ENCODE data around the gene CSF3R. TPM values are rescaled to one million over a fixed set of nuclear protein-coding genes. Genes with fewer than 3 reads are reported as not detected.

Gene CSF3R
- total and polyA plus RNA-seq, 2 experiments from 2014 or later, result not detected

DNA sequence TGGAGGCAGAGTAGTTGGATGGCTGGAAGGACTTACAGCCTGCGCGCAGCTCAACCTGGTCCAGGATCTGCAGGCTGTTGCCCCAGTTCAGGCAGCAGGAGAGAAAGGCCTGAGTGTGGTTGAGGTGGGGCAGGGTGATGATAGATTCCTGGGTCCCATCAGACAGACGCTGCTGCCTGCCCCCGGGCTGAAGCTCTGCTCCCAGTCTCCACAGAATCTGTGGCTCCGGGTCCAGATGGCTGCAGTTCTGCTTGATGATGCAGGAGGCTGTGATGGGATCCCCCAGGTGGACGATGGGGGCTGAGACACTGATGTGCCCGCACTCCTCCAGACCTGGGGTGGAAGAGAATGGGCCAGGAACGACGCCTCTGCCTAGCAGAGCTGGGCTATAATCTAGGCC lies 7.4 kb downstream of the CSF3R start:
- H3K79me2 ChIP-seq (replicated peaks; ENCODE audit: insufficient read depth), result no peaks in the 10 kb centered on the region
- no peaks in the 10 kb centered on the region for H3K9me2 ChIP-seq (ENCODE audit: insufficient read depth)
- no peak overlapping the region for H2AFZ ChIP-seq
- TF ChIP-seq, protein P1, sequence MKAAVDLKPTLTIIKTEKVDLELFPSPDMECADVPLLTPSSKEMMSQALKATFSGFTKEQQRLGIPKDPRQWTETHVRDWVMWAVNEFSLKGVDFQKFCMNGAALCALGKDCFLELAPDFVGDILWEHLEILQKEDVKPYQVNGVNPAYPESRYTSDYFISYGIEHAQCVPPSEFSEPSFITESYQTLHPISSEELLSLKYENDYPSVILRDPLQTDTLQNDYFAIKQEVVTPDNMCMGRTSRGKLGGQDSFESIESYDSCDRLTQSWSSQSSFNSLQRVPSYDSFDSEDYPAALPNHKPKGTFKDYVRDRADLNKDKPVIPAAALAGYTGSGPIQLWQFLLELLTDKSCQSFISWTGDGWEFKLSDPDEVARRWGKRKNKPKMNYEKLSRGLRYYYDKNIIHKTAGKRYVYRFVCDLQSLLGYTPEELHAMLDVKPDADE (IDR thresholded peaks at IDR 0.05), result no peak
- TF ChIP-seq, protein P2, sequence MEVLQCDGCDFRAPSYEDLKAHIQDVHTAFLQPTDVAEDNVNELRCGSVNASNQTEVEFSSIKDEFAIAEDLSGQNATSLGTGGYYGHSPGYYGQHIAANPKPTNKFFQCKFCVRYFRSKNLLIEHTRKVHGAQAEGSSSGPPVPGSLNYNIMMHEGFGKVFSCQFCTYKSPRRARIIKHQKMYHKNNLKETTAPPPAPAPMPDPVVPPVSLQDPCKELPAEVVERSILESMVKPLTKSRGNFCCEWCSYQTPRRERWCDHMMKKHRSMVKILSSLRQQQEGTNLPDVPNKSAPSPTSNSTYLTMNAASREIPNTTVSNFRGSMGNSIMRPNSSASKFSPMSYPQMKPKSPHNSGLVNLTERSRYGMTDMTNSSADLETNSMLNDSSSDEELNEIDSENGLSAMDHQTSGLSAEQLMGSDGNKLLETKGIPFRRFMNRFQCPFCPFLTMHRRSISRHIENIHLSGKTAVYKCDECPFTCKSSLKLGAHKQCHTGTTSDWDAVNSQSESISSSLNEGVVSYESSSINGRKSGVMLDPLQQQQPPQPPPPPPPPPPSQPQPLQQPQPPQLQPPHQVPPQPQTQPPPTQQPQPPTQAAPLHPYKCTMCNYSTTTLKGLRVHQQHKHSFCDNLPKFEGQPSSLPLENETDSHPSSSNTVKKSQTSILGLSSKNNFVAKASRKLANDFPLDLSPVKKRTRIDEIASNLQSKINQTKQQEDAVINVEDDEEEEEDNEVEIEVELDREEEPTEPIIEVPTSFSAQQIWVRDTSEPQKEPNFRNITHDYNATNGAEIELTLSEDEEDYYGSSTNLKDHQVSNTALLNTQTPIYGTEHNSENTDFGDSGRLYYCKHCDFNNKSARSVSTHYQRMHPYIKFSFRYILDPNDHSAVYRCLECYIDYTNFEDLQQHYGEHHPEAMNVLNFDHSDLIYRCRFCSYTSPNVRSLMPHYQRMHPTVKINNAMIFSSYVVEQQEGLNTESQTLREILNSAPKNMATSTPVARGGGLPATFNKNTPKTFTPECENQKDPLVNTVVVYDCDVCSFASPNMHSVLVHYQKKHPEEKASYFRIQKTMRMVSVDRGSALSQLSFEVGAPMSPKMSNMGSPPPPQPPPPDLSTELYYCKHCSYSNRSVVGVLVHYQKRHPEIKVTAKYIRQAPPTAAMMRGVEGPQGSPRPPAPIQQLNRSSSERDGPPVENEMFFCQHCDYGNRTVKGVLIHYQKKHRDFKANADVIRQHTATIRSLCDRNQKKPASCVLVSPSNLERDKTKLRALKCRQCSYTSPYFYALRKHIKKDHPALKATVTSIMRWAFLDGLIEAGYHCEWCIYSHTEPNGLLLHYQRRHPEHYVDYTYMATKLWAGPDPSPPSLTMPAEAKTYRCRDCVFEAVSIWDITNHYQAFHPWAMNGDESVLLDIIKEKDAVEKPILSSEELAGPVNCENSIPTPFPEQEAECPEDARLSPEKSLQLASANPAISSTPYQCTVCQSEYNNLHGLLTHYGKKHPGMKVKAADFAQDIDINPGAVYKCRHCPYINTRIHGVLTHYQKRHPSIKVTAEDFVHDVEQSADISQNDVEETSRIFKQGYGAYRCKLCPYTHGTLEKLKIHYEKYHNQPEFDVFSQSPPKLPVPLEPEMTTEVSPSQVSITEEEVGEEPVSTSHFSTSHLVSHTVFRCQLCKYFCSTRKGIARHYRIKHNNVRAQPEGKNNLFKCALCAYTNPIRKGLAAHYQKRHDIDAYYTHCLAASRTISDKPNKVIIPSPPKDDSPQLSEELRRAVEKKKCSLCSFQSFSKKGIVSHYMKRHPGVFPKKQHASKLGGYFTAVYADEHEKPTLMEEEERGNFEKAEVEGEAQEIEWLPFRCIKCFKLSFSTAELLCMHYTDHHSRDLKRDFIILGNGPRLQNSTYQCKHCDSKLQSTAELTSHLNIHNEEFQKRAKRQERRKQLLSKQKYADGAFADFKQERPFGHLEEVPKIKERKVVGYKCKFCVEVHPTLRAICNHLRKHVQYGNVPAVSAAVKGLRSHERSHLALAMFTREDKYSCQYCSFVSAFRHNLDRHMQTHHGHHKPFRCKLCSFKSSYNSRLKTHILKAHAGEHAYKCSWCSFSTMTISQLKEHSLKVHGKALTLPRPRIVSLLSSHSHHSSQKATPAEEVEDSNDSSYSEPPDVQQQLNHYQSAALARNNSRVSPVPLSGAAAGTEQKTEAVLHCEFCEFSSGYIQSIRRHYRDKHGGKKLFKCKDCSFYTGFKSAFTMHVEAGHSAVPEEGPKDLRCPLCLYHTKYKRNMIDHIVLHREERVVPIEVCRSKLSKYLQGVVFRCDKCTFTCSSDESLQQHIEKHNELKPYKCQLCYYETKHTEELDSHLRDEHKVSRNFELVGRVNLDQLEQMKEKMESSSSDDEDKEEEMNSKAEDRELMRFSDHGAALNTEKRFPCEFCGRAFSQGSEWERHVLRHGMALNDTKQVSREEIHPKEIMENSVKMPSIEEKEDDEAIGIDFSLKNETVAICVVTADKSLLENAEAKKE (CRISPR knock-in tag; IDR thresholded peaks at IDR 0.05), result no peak
- TF ChIP-seq, protein P3, sequence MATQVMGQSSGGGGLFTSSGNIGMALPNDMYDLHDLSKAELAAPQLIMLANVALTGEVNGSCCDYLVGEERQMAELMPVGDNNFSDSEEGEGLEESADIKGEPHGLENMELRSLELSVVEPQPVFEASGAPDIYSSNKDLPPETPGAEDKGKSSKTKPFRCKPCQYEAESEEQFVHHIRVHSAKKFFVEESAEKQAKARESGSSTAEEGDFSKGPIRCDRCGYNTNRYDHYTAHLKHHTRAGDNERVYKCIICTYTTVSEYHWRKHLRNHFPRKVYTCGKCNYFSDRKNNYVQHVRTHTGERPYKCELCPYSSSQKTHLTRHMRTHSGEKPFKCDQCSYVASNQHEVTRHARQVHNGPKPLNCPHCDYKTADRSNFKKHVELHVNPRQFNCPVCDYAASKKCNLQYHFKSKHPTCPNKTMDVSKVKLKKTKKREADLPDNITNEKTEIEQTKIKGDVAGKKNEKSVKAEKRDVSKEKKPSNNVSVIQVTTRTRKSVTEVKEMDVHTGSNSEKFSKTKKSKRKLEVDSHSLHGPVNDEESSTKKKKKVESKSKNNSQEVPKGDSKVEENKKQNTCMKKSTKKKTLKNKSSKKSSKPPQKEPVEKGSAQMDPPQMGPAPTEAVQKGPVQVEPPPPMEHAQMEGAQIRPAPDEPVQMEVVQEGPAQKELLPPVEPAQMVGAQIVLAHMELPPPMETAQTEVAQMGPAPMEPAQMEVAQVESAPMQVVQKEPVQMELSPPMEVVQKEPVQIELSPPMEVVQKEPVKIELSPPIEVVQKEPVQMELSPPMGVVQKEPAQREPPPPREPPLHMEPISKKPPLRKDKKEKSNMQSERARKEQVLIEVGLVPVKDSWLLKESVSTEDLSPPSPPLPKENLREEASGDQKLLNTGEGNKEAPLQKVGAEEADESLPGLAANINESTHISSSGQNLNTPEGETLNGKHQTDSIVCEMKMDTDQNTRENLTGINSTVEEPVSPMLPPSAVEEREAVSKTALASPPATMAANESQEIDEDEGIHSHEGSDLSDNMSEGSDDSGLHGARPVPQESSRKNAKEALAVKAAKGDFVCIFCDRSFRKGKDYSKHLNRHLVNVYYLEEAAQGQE (IDR thresholded peaks at IDR 0.05; ENCODE audit: unreplicated experiment), result no peak
- TF ChIP-seq ZNF331 (CRISPR knock-in tag; IDR thresholded peaks at IDR 0.05; ENCODE audit: low read depth) (no peak), NANOG (IDR thresholded peaks at IDR 0.05; ENCODE audit: borderline replicate concordance) (no peak), STAT1 (IDR thresholded peaks at IDR 0.05; ENCODE audit: unreplicated experiment) (no peak)
- TF ChIP-seq, protein P4, sequence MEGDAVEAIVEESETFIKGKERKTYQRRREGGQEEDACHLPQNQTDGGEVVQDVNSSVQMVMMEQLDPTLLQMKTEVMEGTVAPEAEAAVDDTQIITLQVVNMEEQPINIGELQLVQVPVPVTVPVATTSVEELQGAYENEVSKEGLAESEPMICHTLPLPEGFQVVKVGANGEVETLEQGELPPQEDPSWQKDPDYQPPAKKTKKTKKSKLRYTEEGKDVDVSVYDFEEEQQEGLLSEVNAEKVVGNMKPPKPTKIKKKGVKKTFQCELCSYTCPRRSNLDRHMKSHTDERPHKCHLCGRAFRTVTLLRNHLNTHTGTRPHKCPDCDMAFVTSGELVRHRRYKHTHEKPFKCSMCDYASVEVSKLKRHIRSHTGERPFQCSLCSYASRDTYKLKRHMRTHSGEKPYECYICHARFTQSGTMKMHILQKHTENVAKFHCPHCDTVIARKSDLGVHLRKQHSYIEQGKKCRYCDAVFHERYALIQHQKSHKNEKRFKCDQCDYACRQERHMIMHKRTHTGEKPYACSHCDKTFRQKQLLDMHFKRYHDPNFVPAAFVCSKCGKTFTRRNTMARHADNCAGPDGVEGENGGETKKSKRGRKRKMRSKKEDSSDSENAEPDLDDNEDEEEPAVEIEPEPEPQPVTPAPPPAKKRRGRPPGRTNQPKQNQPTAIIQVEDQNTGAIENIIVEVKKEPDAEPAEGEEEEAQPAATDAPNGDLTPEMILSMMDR (conservative IDR thresholded peaks at IDR 0.05; ENCODE audit: low read depth in 2 of 2), result no peak
- no peaks in the 10 kb centered on the region for H3K36me3 ChIP-seq (ENCODE audit: insufficient read depth)
- DNase-seq (ENCODE audit: low spot score), result no peak
- Mint-ChIP-seq H3K4me3 (no peak overlapping the region), H3K36me3 (ENCODE audit: low read depth) (no peaks in the 10 kb centered on the region), H3K9me3 (no peaks in the 10 kb centered on the region), H3K4me1 (peaks cover 5% of the 10 kb centered on the region; the same call in 2 of the 3 replicates), H3K27me3 (ENCODE audit: insufficient read depth, low read depth, poor library complexity) (no peaks in the 10 kb centered on the region), H3K27ac (no peak overlapping the region)
- no peaks in the 10 kb centered on the region for H3F3A ChIP-seq (replicated peaks; ENCODE audit: low read depth)
- H3K4me2 ChIP-seq, result no peak overlapping the region
- no peak overlapping the region for H3K4me3 ChIP-seq
- no peaks in the 10 kb centered on the region for H4K20me1 ChIP-seq (replicated peaks; ENCODE audit: insufficient read depth)
- H3K27ac ChIP-seq (ENCODE audit: low read depth), result no peak overlapping the region
- ATAC-seq, result no peak
- H3K4me1 ChIP-seq (ENCODE audit: insufficient read depth), result no peaks in the 10 kb centered on the region
- no peaks in the 10 kb centered on the region for H3K27me3 ChIP-seq (ENCODE audit: insufficient read depth)
